Stimulated activated naive CD8-positive, alpha-beta T cell treated with anti-CD3 and anti-CD28 coated beads, Interleukin-15, Interleukin-2, amounts not matched to agents 100 U/mL and 50 U/mL, for 24 hours (primary cell): ENCODE results near the gene CLDN2.
A peak's percentile ranks its signal among the peaks of the same experiment; 100 is the strongest.
"Not testable (repeated sequence)": the region's sequence is repeated elsewhere in the genome, so short reads cannot be mapped to it uniquely, and the experiment has no call there.

Source experiments
- ATAC-seq: fragments of 150-1000 bp; cut with Tn5 transposase; one replicate; pipeline ENCODE4 v1.10.0; 2021
- DNase-seq: peaks from one replicate; pipeline ENCODE4 v3.0.0; 2021

CLDN2 gene, protein sequence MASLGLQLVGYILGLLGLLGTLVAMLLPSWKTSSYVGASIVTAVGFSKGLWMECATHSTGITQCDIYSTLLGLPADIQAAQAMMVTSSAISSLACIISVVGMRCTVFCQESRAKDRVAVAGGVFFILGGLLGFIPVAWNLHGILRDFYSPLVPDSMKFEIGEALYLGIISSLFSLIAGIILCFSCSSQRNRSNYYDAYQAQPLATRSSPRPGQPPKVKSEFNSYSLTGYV

DNA sequence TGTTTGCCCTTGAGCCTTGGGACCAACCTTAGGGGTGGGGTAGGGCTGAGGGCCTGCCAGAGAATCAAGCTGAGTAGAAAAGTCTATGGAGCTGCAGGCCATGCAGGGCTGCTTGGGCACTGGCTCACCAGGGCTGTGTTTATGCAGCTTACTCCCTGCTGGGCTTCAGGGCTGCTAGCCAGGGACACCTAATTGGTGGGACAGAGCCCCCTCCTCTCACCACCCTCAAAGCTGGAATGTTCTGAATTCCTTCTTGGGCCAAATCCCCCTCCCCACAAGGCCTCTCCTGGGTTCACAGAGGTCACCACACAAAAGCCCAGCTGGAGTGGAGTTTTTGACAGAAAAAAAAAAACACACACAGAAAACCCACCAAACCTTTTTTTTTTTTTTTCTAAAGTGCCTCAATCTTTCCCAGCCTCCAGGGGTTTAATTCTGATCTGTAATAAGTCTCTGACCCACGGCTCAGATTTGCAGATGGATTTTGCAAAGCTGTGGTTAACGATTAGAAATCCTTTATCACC, at the start of gene CLDN2:
CLDN2 (plus strand) TSS at position 471 of the 521 bp plus-strand sequence. CDS start 7,827 bp downstream, outside the sequence.
- no peak for ATAC-seq
- DNase-seq, result no peak

DNA sequence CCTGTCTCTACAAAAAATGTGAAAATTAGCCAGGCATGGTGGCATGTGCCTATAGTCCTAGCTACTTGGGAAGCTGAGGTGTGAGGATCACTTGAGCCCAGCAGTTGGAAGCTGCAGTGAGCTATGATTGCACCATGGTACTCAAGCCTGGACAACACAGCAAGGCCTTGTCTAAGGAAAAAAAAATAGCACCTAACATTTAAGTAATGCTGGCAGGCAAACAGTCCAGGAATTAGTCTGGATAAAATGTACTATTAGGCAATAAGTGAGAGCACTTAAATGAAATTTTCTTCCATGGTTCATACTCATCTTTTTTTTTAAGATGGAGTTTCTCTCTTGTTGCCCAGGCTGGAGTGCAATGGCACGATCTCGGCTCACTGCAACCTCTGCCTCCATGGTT, 47.4 kb upstream of the CLDN2 start:
- DNase-seq, result not testable (repeated sequence)

DNA sequence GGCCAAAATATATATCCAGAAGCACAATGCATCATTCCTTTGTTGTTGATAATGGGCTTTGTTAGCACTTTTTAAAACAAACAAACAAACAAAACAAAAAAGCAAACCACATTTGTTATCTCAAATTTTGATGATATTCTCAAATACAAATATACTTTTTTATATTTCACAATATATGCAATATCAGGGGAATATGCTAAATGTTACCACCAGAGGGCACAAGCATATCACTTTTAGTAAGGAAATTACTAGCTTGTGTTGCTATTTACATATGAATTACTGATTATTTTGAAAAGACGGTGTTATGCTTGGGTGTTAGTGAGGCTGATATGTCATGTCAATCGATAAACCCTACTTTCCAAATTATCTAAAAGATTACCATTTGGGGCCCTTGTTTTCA, 46.1 kb upstream of the CLDN2 start:
- ATAC-seq, result no peak
- no peak for DNase-seq

More for the DNA sequence above, 47.4 kb upstream of the CLDN2 start:
- not testable (repeated sequence) for ATAC-seq

DNA sequence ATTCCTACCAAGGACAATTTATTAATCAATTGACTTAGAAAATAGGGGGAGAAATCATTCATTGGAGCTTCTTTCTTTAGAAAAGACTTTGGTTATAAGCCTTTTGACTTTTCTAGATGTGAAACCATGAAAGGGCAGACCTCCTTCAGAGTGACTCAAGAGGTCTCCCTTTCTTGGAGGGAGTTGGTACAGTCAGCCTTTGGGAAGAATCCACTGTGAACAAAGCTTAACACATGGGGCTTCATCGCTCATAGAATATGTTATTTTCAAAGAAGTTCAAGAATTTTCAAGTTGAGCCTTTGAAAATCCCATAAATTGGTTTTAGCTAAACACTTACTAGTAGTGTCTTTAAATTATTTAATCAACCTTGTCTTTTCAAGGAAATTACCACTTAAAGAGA, 45.1 kb upstream of the CLDN2 start:
- no peak for ATAC-seq
- no peak for DNase-seq

DNA sequence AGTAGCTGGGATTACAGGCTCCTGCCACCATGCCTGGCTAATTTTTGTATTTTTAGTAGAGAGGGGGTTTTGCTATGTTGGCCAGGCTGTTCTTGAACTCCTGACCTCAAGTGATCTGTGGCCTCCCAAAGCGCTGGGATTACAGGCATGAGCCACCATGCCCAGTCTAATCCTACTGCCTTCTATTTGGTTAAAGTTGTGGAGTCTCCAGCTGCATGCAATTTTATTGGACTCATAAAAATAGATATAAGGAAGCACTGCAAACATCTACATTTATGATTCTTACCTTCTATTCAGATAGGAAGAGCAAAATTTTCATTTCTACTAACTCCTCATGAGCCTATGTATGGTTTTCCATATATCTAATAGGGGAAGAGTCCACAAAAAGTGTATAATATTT, 30.7 kb upstream of the CLDN2 start:
- ATAC-seq, result no peak
- DNase-seq, result no peak

DNA sequence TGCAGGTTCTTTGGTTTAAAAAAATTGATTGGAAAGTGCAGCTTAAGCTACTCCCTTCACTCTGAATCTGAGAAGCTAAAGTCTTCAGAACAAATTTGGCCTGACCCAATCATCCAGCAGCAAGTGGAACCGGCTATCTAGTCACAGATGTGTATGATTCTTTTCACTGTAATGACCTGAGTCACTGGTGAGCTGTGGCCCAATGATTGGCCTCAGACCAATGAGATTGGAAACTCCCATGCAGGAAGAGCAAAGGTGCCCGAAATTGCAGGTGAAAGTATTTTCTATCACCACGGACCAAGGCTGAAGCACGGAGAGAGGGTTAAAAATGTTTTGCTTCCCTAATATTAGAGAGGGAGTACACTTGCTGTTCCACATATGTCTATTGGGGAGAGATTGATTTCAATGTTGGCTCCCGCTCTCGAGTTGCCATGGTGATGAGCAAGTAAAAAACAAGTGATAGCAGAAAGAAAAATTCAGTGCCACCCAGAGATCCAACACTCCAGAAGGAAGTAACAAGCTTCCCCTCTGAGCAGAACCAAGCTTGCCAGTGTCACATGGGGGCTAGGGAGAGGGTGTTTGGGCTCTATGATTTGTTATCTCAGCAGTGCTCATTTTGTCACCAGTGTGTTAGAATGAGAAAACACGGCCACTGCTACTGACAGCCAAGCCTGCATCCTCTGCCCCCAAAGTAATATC, 28.3 kb upstream of the CLDN2 start:
- ATAC-seq (no peak), DNase-seq (no peak)

DNA sequence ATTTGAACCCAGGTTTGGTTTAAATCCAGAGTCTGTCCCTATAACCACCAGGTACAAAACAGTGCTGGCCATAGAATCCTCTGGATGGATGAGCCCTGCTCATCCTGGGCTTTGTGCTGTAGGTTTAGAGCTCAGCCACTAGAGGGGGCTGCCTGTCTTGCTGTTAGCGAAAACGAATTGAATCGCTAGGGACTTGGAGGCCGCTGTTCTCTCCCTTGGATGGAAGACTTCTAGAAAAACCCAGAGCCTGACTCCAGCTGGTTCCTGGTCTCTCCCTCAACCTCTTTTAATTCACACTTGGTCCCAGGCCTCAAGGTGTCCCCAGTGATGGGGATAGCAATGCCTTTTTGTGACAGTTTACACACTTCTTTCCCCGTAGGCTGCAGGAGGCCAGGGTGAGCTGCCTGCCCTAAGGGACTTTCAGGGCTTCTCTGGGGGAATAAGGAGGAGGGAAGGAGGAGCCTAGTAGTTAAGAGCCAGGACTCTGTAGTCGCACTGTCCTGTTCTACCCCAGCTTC, 25.8 kb upstream of the CLDN2 start:
- peak; percentile 46 for DNase-seq
- ATAC-seq, result no peak

DNA sequence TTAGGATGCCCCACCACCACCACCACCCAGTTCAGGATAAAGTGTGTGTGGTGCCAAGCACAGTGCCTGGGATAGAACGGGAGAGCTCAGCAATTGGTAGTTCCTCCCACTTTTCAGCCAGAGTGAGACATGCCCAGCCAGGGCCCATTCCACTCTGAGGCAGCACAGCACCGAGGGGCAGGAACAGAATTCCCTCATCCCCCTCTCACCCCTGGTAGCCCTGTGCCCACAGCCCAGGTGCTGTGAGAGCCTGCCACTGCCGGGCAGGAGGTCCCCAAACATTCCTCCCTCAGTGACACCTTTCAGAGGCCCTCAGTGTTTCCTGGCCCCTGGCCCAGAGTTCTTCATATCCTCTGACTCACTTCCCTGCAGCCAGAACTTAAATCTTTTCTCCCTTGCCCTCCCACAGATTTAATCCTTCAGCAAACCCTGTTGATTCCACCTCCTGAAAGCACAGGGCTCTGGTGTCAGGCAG, 25.2 kb upstream of the CLDN2 start:
- DNase-seq (no peak), ATAC-seq (no peak)

DNA sequence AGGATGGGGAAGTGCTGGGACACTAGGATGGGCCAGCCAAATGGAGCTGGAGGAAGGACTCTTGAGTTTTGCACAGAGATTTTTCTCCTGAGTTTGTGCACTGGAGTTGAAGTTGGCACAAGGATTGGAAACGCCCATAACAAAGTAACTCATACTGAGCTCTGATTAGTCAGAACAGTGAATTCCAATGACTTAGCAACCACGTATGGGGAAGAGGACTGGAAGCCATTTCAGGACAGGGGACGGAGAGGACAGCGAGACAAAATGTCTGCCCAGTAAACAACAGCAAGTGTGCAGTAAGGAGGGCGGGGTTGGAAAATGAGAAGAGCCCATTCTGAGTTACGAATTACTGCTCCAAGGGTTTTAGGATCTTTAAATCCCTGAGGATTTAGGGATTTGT, 22.9 kb upstream of the CLDN2 start:
- DNase-seq, result no peak
- no peak for ATAC-seq

DNA sequence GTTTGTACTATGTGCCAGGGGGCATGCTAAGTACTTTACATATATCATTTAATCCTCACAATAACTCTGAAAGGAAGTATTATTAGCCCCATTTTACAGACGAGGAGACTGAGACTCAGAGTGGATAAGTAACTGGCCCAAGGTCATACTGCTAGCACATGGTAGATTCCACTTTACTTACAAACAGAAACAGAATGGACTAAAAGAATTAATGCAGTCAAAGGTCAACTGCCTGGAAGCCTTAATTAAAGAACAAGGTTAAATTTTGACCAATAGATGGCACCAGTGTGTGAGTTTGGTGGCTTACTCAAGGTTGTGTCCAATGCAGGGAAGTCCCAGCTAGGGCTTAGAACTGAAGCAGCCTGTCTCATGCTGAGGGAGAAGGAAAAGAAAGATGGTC, 21.7 kb upstream of the CLDN2 start:
- no peak for ATAC-seq
- DNase-seq, result no peak

DNA sequence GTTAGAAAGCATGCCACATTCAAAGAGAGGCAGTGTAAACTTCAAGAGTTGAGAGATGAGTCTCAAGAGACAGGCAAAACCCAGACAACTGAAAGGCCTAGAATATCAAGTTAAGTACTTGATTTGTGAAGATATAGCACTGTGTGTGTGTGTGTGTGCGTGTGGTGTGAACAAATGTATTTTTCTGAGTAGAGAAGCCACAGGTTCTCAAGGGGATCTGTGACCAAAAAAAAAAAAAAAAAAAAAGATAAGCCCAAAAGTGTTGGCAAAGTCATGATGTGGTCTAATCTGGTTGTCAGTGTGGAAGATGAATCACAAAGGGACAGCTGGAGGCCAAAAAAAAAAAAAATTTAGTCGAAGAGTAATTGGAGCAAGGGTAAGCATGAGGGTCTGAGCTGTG, 20.9 kb upstream of the CLDN2 start:
- no peak for ATAC-seq
- DNase-seq, result no peak

DNA sequence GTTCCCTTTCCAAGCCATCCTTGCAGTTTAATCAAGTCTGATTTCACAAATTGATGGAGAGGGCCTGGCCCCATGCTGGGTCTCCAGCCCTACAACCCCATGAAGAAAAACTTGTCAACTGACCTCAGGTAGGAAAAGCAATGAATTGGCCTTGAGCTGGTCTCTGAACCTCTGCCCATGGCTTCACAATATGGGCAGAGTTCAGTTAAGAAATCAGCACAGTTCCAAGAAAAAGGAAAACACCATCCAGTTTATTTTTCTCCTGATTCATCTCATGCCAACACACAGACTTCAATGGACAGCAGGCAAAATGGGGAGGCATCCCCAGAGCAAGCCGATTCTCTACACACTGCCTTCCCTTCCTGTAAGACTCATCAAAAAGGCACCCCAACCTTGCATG, 20.4 kb upstream of the CLDN2 start:
- no peak for ATAC-seq
- no peak for DNase-seq

DNA sequence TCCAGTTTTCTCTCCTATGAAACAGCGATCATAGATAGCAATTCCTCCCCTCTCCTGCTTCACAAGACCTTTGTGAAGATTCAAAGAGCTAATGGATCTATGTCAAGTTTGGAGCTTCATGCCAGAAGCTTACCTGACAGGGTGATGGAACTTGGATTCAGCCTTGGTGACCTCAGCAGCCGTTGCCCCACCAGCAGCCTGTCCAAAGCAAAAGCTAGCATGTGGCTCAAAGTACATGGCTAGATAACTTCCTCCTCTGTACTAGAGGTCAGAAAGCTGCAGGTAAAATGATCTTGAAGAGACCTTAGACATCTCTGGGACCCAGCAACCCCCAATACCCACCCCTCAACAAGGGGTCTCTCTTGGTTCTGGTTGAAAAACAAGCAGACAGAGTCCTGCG, 18.9 kb upstream of the CLDN2 start:
- DNase-seq, result no peak
- no peak for ATAC-seq

DNA sequence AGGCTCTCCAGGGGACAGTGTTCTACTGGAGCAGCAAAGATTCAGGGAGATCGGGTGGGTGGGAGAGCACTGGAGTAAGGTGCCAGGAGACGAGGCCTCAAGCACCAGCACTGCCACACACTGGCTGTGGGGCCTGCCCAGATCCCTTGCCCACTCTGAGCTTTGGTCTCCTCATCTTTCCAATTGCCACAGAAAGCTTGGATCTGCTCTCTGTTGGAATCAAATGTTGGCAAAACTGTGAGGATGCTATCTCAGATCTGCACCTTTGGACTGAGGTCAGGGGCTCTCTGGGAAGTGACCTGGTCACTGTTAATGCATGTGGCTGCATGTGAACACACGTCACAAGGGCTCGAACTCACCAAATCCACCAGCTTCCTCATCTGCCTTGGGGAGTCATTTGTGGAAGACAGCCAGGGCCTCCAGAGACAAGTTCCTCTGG, 18.4 kb upstream of the CLDN2 start:
- DNase-seq (no peak), ATAC-seq (no peak)

DNA sequence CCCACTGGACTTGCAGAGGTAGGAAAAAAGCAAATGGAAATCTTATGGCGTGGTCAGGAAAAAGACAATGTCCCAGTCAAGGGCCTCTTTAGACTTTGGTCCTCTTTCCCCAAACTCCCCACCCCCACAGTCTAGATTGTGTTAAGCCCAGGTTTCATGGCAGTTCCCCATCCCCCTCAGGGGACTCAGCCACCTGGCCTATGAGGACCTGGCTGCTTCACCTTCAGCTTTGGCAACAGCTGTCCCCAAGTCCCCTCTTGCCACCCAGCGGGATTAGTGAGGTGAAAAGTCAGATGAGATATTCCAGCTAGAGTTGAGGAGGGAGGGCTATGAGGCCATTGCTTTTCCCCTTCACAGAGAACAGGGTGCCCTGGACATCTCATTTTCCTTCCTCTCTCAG, 17.5 kb upstream of the CLDN2 start:
- DNase-seq (no peak), ATAC-seq (no peak)

DNA sequence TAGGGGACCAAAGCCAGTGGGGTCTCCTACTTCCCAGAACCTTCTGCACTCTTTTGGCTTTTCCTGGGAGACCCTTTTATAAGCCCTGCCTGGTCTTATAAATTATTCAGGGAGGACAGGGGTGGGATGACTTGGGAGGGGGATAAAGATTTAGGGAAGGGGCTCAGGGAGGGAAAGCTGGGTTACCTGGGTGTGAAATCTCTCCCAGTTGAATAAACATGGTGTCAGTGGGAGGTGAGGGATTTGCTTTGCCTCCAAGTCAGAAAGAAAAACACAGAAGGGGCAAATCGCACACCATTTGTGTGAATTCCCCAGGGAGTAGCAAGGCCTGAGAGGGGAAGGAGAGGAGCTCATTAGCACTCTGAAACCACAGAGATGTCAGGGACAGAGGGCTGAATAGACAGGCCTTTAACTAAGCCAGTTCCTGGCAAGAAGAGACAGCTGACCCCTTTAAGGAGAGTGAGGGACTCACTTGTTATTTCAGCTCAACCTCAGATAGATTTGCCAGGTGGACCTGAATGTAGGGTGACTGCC, 16.8 kb upstream of the CLDN2 start, which contains the start of gene RIPPLY1:
RIPPLY1 (minus strand) TSS at position 51 of the 534 bp plus-strand sequence. CDS start 54 bp downstream, outside the sequence.
- ATAC-seq (no peak), DNase-seq (no peak)

DNA sequence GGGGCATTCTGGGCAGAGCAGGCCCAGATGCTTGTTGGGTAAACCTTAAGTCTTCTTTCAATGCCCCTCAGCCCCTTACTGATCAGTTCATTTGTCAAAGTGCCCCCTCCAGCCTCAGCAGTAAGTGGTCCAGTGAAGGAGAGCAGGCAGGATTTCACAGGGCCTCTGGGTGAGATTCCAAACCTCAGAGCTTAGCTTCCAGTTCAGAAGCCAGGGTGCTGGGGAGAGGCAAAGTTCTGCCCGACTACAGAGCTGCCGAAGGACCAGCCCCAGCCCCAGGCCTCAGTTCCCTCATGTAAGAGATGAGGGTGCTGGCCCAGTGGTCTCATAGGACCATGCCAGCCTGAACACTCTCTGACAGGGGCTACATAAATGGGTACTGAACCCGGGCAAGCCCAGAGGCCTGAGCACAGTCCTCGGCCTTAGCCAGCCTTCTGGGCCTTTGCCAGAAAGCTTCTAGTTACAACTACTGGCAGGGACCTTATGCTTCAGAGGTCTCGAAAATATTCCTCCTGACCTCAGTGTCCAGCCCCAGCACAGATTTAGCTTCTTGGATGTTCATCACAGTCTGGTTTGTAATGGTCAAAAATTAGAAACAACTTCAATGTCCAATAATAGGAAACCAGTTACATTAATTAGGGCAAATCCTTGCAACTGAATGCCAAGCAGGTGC, 16.2 kb upstream of the CLDN2 start:
- no peak for ATAC-seq
- no peak for DNase-seq

DNA sequence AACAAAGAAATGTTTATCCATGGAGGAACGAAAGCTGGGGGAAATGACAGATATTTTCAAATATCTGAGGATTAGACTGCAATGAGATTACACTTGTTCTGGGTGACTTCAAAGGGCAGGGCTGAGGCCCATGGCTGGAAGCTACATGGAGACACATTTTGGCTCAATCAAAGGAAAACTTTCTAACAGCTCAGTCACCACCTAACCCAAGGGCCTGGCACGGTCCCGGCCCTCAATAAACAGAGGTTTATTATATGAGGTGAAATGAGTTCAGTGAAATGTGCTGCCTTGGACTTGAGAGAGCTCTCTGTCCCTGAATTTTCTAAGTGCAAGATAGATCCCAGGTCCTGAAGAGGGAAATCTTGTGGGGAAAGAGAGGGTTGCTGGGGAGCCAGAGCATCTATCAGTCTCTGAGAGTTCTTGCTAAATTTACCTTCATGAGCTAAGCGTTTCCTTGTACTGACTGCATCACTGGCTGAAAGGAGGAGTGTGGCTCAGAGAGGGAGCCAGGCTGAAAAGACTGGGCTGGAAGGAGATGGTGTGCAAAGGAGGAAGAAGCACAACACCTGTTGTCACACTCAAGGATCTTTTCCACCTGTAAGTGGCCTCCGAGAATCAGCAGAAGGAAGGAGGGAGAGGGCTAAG, 15.0 kb upstream of the CLDN2 start:
- ATAC-seq, result no peak
- DNase-seq, result no peak

DNA sequence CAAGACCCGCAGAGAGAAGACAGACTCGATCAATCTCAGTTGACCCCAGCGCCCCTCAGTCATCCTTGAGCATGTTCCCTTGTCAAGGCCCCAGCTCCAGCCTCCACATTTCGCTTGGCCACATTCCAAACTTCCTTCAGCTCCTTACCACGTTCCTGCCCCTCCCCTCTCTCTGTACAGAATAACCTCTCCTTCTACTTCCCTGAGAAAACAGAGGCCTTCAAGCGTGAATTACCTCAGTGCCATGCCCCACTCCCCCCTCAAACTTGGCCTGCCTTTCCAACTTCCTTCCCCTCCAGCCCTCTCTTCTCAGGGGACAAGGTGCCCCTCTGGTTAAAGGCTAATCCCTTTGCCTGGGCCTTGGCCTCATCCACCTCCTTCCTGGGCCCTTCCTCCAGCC, 13.8 kb upstream of the CLDN2 start:
- no peak for DNase-seq

DNA sequence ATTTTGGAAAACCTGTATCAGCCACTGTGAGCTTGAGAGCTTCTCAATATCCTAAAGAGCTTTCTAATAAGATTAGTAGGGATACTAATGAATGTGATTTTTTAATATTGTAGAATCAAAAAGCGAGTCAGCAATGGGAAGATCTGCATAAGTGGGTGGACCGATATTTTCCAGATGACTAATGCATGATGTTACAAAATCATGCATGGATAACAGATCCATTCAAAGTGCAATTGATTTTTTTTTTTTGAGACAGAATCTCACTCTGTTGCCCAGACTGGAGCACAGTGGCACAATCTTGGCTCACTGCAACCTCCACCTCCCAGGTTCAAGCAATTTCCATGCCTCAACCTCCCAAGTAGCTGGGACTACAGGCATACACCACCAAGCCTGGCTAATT, 7.3 kb upstream of the CLDN2 start:
- ATAC-seq (no peak), DNase-seq (no peak)

More for the DNA sequence above, 13.8 kb upstream of the CLDN2 start:
- no peak for ATAC-seq

DNA sequence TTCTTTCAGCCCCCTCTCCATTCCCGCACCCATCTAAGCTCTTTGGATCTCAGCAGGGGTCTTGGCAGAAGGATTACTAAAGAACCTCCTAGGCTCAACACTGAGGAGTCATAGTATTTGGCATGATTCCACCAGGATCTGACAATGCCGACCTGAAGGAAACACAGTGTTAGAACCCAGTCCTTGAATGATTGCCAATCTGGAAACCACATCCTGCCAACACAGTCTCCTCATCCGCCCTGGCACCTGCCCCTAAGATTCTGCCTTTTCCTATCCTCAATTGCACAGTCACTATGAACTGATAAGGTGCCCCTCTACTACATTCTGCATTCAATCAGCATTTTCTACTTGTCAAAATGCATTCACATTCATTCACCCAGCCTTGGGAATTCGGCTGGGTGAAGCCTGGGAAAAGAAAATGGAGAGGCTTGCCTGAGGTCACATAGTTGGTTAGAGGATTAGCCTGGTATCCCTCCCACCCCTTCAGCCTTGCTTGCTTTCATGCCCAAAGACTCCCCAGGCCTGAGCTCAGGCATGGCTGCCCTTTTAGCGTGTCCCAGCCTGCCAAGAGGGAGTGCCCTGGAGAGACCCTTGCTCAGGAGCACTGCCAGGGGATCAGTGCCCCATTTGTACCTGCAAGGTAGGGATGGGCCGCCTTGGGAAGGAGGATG, 2.2 kb upstream of the CLDN2 start:
- no peak for ATAC-seq

More for the DNA sequence above, 2.2 kb upstream of the CLDN2 start:
- DNase-seq, result no peak
